NCI-H524 (cell line): ENCODE data around the gene FRMD1.

Experiments used
- DNase-seq, 2 experiments: peaks; one replicate each; lab custom pipeline; 2025; lab: John Stamatoyannopoulos, UW

FRMD1 gene

DNA sequence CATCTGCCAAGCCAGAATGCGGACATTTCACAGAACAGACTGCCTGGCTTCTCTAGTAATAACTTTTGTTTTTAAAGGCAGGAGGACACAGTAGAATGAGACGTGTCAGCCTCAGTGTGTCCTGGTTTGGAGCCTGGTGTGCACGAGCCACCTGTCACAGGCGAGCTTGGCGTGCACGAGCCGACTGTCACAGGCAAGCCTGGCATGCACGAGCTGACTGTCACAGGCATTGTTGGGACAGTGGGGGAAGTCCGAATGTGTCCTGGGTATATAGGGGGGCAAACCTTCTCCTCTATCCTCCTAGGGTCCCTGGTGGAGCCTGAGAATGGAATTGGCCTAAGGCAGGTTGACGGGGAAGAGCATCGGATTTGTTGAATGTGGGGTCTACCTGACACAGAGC lies 74.1 kb downstream of the FRMD1 start:
- no peak for DNase-seq

DNA sequence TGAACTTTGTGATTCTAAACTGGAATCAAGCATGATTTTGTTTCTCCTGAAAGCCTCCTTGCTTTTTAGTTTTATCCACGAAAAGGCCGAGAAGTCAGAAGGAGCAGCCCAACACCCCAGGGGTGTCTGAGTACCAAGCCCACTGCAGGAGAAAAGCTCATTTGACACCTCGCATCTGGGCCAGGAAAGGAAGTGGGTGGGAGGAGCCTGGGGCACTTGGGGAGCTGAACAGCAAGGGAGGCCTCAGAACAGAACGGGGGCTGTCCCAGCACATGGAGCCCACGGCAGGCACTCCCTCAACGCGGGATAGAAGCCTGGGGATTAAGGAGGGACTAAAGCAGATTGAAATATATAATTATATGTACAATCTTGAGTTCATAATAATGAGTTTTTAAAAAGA lies 75.0 kb downstream of the FRMD1 start:
- no peak for DNase-seq
